Activated CD4-positive, alpha-beta T cell treated with anti-CD3 and anti-CD28 coated beads, Interleukin-2, amount 50 U/mL, for 48 hours (primary cell): Measurements from ENCODE around the gene NECTIN2.

Experiments used
- DNase-seq, 2 experiments: peaks; one replicate each; pipeline ENCODE4 v3.0.0-alpha.2; 2020

NECTIN2 gene

DNA sequence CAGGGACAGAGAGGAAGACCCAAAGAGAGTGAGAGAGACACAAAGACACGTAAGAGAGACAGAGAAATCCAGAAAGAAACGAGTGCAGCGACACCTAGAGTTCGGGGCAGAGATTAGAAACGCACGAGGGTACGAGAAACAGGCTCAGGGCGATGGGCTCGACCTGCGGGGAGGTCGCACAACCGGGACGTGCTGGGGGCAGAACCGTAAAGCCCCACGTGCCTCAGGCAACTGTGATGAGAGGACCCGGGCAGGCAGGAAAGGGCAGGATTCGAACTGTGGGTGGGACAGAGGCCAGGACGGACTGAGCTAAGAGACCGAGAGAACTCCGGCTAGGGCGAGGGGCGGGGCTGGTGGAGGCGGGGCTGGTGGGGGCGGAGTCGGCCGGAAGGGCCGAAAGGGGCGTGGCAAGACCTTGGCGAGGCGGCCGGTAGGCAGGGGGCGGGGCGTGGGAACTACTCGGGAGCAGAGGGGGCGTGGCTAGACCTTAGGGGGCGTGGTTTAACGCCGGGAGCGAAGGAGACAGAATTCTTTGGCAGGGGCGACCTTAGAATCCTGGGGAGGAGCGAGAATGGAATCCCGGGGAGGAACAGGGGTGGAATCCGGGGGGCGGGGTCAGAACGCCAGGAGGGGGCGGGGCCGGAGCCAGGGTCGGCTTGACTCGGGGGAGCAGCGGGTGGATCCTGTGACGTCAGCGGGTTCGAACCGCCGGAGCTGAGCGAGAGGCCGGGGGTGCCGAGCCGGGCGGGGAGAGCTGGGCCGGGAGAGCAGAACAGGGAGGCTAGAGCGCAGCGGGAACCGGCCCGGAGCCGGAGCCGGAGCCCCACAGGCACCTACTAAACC is at the start of gene NECTIN2:
Gene NECTIN2, plus strand, starts transcription at position 686 of the 843 bp plus-strand sequence. CDS start 229 bp downstream, outside the sequence.
- DNase-seq: peak; percentile 97

DNA sequence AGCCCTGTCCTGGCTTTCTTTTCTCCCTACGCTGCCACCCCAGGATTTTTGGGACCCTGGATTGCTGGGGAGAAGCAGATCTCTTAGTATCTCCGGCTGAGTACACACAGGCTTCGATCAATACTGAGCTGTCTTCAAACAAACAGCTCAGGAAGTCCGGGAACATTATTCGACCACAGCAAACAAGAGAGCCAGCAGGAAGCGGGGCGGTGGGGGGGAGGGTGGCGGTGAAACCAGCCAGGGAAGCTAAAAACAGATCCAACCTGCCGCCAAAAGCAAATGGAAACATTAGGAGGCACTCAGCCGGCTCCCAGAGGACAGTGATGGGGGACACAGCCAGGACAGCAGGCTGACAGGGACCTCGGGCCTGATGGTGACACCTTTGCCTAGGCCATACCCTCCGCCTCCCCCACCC is 49.4 kb upstream of the NECTIN2 start:
- peak in 1 of 2 experiments; percentile 16 for DNase-seq

DNA sequence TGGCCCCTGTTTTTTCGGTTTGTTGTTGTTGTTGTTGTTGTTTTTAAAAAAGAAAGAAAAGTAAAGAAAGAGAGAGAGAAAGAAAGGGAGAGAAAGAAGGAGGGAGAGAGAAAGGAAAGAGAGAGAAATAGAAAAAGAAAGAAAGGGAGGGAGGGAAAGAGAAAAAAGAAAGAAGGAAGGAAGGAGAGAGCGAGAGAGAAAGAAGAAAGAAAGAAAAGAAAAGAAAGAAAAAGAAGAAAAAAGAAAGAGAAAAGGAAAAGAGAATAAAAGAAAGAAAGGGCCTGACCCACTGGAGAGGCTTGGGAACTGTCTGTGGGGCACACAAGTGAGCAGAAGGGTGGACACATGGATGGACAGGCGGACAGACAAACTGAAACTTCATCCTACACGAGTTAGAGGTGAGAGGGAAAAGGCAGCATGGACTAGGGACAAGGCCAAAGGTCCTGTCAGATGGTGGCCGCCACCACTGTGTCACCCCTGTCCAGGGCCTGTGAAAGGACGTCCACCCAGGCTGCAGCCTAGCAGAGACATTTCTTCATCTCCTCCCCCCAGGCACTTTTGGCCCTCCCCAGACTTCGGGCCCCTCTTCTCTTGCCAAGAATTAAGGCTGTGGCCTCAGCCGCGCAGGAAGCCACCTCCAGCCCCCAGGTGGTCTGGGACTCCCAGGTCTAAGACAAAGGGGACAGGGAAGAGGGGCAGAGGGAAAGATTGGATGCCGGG is 46.3 kb upstream of the NECTIN2 start:
- DNase-seq: no peak

DNA sequence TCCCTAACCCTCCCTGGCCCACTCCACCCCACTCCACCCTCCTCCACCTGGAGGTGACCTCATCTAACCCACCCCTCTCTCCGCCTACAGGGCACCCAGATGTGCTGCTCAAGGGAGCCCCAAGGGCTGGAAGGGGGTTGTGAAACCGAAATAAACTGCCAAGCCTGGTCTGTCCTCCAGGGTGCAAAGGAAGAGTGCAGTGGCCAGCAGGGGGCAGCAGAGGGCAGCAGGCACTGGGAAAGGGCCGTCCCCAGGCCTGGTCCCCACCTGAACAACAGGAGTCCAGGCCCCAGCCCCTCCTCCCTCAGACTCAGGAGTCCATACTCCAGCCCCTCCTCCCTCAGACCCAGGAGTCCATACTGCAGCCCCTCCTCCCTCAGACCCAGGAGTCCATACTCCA is 45.6 kb upstream of the NECTIN2 start:
- peak; percentile 89 to 90 for DNase-seq

DNA sequence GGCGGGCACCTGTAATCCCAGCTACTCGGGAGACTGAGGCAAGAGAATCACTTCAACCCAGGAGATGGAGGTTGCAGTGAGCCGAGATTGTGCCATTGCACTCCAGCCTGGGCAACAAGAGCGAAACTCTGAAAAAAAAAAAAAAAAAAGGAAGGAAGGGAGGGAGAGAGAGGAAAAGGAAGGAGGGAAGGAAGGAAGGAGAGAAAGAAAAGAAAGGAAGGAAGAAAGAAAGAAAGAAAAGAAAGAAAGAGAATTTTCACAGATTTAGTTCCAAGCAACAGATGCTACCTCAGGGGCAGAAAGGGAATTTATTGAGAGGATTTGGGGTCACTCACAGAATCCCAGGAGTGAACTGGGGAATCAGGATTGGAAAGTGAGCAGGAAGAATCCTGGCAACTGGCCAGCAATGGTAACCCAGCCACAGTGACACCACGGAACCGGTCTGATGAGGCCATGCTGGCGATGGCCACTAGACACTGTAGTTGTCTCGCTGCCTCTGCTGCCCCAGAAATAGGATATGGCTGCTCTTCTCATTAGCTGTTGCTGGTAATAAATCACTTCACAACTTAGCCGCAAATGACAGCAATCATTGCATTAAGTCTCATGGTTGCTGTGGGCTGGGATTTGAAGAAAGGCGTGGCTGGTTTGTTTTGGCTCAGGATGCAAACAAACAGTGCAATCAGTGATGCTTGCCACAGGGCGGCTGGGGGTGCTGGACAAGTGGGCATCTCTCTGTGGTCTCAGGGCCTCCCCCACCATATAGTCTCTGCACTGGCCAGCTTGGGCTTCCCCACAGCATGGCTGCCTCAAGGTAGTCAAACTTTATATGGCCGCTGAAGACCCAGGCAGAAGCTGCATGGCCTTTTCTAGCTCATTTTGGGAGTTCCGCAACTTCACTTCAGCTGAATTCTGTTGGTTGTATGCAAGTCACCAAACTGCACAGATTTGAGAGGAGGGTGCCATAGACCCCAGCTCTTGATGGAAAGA is 42.4 kb upstream of the NECTIN2 start:
- no peak for DNase-seq

DNA sequence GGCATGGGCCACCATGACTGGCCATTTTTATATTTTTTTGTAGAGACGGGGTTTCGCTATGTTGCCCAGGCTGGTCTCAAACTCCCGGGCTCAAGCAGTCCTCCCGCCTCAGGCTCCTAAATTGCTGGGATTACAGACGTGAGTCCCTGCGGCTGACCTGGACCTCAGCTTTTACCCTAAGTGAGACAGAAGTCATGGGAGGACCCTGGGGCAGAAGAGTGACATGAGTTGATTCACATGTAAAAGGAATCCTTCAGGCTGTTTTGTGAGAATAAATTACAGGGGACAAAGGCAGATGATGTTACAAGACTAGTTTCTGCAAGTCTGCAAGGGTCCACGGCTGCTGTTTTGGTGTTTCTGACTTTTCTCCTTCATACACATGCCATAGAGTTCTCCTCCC is 39.8 kb upstream of the NECTIN2 start:
- DNase-seq: no peak

DNA sequence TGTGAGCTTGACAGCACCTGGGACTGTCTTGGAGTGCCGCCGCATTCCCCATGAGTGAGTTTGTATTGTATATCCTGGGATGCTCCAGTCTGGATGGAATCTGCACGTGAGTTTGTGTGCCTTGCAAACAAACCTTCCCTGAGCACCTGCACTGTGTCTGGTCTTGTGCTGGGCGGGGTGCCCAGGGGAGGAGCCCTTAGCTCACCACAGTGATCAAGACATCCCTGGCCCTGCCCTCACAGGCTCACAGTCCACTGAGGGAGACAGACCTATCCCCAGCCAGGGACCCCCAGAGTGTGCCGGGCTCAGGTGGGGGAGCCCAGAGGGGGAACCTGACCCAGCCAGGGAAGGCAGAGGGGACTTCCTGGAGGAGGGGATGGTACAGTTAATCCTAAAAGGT is 38.9 kb upstream of the NECTIN2 start:
- no peak for DNase-seq

DNA sequence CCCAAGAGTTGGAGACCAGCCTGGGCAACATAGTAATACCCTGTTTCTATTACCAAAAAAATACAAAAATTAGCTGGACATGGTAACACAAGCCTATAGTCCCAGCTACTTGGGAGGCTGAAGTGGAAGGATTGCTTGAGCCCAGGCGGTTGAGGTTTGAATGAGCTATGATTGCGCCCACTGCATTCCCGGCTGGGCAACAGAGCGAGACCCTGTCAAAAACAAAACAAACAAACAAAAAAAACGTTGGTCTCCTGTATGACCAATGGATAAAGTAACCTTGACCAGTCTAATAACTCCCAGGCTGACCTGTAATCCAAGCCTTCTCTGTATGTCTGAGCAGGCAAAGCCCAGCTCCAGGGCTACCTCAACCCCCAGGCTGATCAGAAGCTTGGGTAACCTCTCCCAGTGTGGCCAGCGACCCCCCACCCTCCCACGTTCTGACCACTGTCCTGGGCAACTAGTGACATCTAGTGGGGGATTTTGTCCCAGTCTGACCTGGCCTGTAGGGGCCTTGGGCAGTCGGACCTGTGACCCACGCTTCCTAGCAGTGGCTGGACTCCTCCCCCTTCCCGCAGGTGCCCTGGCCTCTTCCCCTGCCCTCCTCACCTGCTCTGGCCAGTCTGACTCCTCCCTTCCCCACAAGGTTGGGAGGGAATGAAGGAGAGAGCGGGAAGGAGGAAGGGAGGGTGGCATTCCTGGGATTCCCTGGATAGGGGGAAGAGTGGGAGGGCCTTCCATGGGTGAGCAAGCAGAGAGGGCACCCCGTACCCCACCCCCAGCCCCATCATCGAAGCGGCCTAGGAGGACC is 38.2 kb upstream of the NECTIN2 start:
- no peak for DNase-seq

DNA sequence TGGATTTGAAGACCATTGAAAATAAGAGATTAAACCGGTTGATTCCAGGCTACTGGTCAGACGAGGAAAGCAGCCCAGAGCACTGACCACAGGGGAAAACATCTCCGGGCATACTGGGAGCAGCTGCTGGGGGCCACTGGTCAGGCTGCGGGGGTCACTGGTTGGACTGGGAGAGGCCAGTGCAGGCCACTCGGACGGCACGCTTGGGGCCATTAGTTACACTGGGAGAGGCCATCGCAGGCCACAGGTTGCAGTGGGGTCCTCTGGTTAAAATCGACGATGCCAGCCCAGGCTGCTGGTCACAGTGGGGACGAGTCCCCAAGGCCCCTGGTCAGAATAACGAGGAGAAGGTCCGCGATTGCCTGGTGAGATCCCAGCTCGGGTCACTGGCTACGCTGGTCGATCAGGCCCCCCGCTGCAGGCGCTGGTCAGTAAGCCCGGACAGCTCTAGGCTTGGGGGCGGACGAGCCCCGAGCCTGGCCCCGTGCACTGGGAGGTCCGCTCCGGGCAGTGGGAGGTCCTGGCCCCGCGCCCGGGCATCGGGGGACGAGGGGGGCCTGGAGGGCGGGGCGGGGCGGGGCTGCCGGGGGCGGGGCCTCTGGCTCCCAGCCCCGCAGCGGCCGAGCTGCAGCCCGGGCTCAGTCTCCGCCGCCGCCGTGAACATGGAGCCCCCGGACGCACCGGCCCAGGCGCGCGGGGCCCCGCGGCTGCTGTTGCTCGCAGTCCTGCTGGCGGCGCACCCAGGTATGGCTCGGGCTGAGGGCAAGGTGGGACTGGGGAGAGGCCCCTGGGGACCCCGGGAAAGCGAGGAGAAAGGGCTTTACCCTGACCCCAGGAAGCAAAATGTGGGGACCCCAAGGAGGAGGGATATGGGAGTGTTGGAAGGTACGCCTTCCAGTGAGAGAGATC is 37.4 kb upstream of the NECTIN2 start, which contains the start of gene BCAM:
Gene BCAM, plus strand, starts transcription at position 641 of the 909 bp plus-strand sequence. Its CDS starts 22 bp downstream, at position 663.
- no peak for DNase-seq

DNA sequence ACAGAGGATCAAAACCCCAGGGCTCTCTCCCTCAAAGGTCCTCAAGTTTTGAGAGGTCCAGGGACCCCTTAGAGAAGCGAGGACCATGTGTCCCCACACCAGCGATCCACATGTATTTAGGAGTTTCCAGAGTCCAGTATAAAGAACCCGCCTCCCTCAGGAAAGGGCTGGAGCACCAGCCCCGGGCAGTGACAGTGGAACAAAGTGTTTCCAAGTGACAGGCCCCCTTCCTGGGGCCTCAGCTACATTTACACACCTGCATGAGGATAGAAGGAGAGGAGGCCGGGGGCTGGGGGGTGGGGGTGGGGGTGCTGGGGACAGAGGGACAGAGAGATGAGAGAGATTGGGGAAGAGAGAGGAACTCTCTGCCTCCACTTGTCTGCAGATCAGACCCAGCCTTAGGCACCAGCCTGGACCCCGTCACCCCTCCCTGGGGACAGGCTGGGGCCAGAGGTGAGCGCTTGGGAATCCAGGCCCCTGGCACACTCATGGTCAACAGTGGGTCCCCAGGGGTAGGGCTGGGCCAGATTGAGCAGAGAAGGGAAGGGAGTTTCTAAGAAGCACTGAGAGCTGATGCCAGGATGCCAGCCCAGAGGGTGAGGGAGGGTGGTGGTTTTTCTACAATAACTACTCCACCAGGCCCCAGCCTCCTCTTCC is 36.4 kb upstream of the NECTIN2 start:
- DNase-seq: no peak

DNA sequence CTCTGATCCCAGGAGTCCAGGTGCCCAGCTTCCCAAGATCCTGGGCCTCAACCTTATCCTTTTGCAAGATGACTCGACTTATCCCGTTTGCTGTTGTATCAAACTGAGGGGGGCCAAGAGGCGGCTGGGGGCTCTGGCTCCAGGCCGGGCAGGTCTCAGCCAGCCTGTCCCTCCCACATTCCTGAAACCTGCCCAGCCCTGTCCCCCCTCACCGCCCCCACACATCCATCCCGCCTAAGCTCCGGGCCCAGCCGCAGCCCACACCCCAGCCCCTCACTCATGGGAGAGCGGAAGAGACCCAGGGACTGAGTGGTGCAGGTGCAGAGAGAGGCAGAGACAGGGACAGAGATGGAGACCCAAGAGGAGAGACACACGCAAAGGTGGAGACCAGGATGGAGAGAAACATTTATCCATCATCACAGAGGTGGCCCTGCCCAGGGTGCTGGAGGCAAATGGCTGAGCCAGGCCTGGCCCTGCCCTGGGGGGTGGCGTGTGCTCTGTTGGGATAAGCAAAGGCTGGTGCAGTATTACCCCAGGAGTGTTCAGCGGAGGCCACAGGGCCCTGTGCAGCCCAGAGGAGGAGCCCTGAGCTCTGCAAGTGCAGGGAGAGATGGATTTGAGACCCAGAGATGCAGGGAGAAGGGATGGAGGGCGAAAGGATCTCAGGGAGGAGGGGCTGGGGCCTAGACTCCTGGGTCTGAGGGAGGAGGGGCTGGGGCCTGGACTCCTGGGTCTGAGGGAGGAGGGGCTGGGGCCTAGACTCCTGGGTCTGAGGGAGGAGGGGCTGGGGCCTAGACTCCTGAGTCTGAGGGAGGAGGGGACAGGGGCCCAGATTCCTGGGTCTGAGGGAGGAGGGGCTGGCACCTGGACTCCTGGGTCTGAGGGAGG is 35.6 kb upstream of the NECTIN2 start:
- DNase-seq: no peak

DNA sequence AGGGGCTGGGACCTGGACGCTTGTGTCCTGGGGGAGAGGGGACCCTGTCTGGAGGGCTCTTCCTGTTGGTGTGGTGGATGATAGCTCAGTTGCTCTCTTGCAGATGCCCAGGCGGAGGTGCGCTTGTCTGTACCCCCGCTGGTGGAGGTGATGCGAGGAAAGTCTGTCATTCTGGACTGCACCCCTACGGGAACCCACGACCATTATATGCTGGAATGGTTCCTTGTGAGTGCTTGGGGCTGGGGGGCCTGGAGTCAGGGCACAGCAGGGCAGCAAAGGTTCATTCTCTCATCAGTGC is 35.0 kb upstream of the NECTIN2 start:
- no peak for DNase-seq

DNA sequence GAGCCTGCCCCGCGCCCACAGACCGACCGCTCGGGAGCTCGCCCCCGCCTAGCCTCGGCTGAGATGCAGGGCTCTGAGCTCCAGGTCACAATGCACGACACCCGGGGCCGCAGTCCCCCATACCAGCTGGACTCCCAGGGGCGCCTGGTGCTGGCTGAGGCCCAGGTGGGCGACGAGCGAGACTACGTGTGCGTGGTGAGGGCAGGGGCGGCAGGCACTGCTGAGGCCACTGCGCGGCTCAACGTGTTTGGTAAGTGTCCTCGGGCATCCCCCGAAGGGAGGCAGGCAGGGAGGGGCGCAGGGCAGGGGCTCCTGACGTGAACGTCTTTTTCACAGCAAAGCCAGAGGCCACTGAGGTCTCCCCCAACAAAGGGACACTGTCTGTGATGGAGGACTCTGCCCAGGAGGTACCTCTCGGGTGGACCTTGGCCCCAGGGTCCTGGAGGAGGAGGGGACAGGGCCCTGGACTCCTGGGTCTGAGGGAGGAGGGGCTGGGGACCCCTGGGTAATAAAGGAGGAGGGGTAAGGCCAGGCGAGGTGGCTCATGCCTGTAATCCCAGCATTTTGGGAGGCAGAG is 33.9 kb upstream of the NECTIN2 start:
- no peak for DNase-seq

DNA sequence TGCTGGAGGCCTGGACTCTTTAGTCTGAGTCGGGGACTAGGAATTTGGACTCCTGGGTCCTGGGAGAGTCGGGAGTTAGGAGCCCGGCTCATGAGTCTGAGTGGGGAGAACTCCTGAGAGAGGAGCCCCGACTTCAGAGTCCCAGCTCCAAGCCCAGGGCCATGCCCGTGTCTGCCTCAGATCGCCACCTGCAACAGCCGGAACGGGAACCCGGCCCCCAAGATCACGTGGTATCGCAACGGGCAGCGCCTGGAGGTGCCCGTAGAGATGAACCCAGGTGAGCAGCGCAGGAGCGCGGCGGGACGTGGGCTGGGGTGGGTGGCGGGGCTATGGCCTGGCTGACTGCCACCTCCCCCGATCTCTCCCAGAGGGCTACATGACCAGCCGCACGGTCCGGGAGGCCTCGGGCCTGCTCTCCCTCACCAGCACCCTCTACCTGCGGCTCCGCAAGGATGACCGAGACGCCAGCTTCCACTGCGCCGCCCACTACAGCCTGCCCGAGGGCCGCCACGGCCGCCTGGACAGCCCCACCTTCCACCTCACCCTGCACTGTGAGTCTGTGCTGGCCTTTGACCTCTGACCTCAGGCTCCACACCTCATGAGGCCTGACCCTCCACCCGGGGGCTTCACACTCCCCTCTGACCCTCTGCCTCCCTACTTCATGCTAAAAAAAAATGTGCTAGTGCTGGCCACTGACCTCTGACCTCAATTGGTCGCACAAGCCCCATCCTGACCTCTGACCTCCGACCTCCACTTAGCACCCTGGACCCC is 32.8 kb upstream of the NECTIN2 start:
- DNase-seq: no peak

DNA sequence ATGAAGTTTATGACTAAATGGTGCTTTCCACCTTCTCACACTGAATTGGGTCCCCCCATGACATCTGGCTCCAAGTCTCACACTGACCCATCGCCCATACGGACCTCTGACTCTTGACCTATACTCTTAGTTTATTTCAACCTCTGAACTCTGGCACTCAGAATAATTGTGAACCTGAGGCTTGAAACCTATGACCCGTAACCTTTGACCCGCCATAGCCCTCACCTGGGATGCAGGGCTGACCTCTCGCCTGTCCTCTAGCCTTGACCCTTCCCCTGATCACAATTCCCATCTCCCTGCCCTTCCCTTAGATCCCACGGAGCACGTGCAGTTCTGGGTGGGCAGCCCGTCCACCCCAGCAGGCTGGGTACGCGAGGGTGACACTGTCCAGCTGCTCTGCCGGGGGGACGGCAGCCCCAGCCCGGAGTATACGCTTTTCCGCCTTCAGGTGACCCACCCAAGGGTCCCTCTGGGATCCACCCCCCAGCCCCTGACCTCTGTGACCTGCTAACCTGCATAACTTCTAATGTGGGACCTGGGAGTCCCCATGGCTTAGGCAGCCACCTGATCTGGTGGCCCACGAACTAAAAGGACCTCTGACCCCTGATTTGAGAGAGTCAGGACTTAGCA is 32.1 kb upstream of the NECTIN2 start:
- DNase-seq: no peak

DNA sequence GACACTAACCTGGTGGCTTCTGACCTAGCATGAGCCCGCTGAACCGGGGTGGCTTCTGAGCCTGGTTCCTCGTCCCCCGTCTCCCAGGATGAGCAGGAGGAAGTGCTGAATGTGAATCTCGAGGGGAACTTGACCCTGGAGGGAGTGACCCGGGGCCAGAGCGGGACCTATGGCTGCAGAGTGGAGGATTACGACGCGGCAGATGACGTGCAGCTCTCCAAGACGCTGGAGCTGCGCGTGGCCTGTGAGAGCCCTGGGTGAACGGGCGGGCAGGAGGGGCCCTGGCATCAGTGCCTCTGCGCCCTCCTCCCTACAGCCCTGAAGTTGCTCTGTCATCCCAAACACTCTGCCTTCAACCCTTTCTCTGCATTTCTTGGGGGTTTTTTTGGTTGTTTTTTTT is 31.6 kb upstream of the NECTIN2 start:
- DNase-seq: no peak

DNA sequence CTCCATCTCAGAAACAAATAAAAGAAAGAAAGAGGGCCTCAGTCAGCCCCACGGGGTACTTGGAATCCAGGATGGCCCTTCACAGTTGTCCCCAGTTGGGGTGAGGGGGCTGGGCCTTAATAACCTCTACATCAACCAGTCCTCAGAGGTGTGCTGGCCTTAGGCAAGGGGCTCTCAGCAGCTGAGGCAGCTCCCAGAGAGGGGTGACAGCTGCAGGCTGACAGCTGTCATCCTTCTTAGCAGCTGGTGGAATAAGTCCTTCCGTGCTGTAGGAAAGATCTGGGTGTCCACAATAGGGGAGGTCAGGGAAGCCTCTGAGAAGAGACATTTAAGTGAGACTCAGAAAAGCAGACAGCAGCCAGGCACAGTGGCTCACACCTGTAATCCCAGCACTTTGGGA is 29.8 kb upstream of the NECTIN2 start:
- DNase-seq: no peak
